Measurements from ENCODE around the gene ST3GAL5. TPM values are rescaled to one million over a fixed set of nuclear protein-coding genes. Genes with fewer than 3 reads are reported as not detected.

The ST3GAL5 gene
- total and polyA plus RNA-seq, 12 donors: 2.0 to 11.8 (median 3.8) TPM

- Histone ChIP-seq H3K9me3 (no peaks in the 10 kb centered on the region), H3K27me3 (no peaks in the 10 kb centered on the region), H3K36me3 (peaks cover 0 to 33% (median 0%) of the 10 kb centered on the region in 9 donors), H3K4me1 (peaks cover 0 to 39% (median 14%) of the 10 kb centered on the region in 9 donors), H3K4me3 (peak overlapping the region in 5 of 10 donors; percentile 8 to 28 (median 12)), H3K27ac (peak overlapping the region in 9 of 10 donors; percentile 40 to 87 (median 69))
- peak in 2 of 8 donors; percentile 5 to 34 for ATAC-seq
- 92 to 96% methylated on average over 3 of the region's 3 CpGs for WGBS, 2 donors
- no peak for TF ChIP-seq CTCF (IDR thresholded peaks at IDR 0.05)
- no peak for DNase-seq
- intact Hi-C loops (cut with DNase I): no loop called here
These were observed 34.7 kb downstream of the ST3GAL5 start for GRCh38 chr2:85854166-85854509.

- peak overlapping the region in 5 of 10 donors; percentile 8 to 28 (median 12) for H3K4me3 ChIP-seq
- intact Hi-C loops (cut with DNase I): no loop called here
- no peak for DNase-seq
- no peak for TF ChIP-seq CTCF (IDR thresholded peaks at IDR 0.05)
- H3K4me1 ChIP-seq: peaks cover 0 to 39% (median 14%) of the 10 kb centered on the region in 9 donors
- H3K36me3 ChIP-seq: peaks cover 0 to 32% (median 0%) of the 10 kb centered on the region in 9 donors
- H3K27me3 ChIP-seq: no peaks in the 10 kb centered on the region
- peak in 7 of 8 donors; percentile 23 to 59 (median 37) for ATAC-seq
- H3K27ac ChIP-seq: peak overlapping the region; percentile 40 to 87 (median 62)
- 63 to 74% methylated on average over 10 of the region's 10 CpGs for WGBS, 2 donors
- H3K9me3 ChIP-seq: no peaks in the 10 kb centered on the region
These were observed 35.2 kb downstream of the ST3GAL5 start for GRCh38 chr2:85853499-85854165.

GRCh38 chr2:85852937-85853498 is 35.8 kb downstream of the ST3GAL5 start:
- Histone ChIP-seq H3K36me3 (peaks cover 0 to 32% (median 0%) of the 10 kb centered on the region in 9 donors), H3K4me1 (peaks cover 0 to 39% (median 14%) of the 10 kb centered on the region in 9 donors), H3K4me3 (peak overlapping the region in 3 of 10 donors; percentile 7 to 28 (median 8)), H3K9me3 (no peaks in the 10 kb centered on the region), H3K27ac (peak overlapping the region in 9 of 10 donors; percentile 40 to 87 (median 69)), H3K27me3 (no peaks in the 10 kb centered on the region)
- 73 to 83% methylated on average over 11 of the region's 11 CpGs for WGBS, 2 donors
- no peak for TF ChIP-seq CTCF (IDR thresholded peaks at IDR 0.05)
- intact Hi-C loops (cut with DNase I): no loop called here
- peak; percentile 25 to 33 for DNase-seq
- peak in 7 of 8 donors; percentile 62 to 75 (median 66) for ATAC-seq

- no peaks in the 10 kb centered on the region for H3K27me3 ChIP-seq
- no peak for ATAC-seq
- peaks cover 0 to 39% (median 0%) of the 10 kb centered on the region in 9 donors for H3K36me3 ChIP-seq
- 94 to 95% methylated on average over 11 of the region's 11 CpGs for WGBS, 2 donors
- no peak for TF ChIP-seq CTCF (IDR thresholded peaks at IDR 0.05)
- peak overlapping the region in 1 of 10 donors; percentile 28 for H3K4me3 ChIP-seq
- intact Hi-C loops (cut with DNase I): no loop called here
- H3K9me3 ChIP-seq: no peaks in the 10 kb centered on the region
- peaks cover 0 to 39% (median 14%) of the 10 kb centered on the region in 9 donors for H3K4me1 ChIP-seq
- H3K27ac ChIP-seq: peak overlapping the region in 5 of 10 donors; percentile 40 to 87 (median 75)
- DNase-seq: no peak
These were observed 36.5 kb downstream of the ST3GAL5 start for GRCh38 chr2:85852152-85852840.

Data from heart right ventricle (tissue), 16 donors.